Smooth muscle cell (in vitro differentiated cells): ENCODE measurements around the gene MAP2K2. TPM values are rescaled to one million over a fixed set of nuclear protein-coding genes. Genes with fewer than 3 reads are reported as not detected.

ENCODE experiments used
- DNase-seq: peaks from one replicate; lab custom pipeline; 2025; ENCODE audit not compliant: unreplicated experiment; lab: John Stamatoyannopoulos, UW
- H2AFZ ChIP-seq: fragments of 200-600 bp; sonication (generic); 2 replicates; pipeline ENCODE4 v1.6.0; 2016; ENCODE audit warnings: antibody characterized with exemption, low read depth, mild to moderate bottlenecking
- H3F3A ChIP-seq: fragments of 200-600 bp; sonication (generic); 2 replicates; pipeline ENCODE4 v1.6.0; 2017; ENCODE audit warnings: antibody characterized with exemption, low read depth
- H3K27ac ChIP-seq: fragments of 200-600 bp; sonication (generic); 2 replicates; pipeline ENCODE4 v1.5.1; 2016; ENCODE audit warnings: low read depth, mild to moderate bottlenecking
- H3K27me3 ChIP-seq: fragments of 200-600 bp; sonication (generic); 2 replicates; pipeline ENCODE4 v1.6.1; 2016; ENCODE audit warnings: low read depth, mild to moderate bottlenecking
- H3K36me3 ChIP-seq: fragments of 200-600 bp; sonication (generic); 2 replicates; pipeline ENCODE4 v1.5.1; 2016; ENCODE audit warnings: low read depth
- H3K4me1 ChIP-seq: fragments of 200-600 bp; sonication (generic); 2 replicates; pipeline ENCODE4 v1.5.1; 2016; ENCODE audit warnings: low read depth
- H3K4me2 ChIP-seq: fragments of 200-600 bp; sonication (generic); 2 replicates; pipeline ENCODE4 v1.6.0; 2016; ENCODE audit warnings: mild to moderate bottlenecking
- H3K4me3 ChIP-seq: fragments of 200-600 bp; sonication (generic); 2 replicates; pipeline ENCODE4 v1.5.1; 2016; ENCODE audit warnings: mild to moderate bottlenecking
- H3K79me2 ChIP-seq: fragments of 200-600 bp; sonication (generic); 2 replicates; pipeline ENCODE4 v1.6.0; 2016; ENCODE audit warnings: low read depth, mild to moderate bottlenecking
- H3K9ac ChIP-seq: fragments of 200-600 bp; sonication (generic); 2 replicates; pipeline ENCODE4 v1.6.0; 2016; ENCODE audit warnings: low read depth
- H3K9me3 ChIP-seq: fragments of 200-600 bp; sonication (generic); replicated peaks from 2 replicates; pipeline ENCODE4 v1.5.1; 2016; ENCODE audit warnings: low read depth
- H4K20me1 ChIP-seq: fragments of 200-600 bp; sonication (generic); 2 replicates; pipeline ENCODE4 v1.6.0; 2016; ENCODE audit warnings: low read depth
- CTCF ChIP-seq: fragments of 200-600 bp; sonication (generic); IDR thresholded peaks from 2 replicates; pipeline ENCODE4 v1.5.1; 2017; ENCODE audit warnings: borderline replicate concordance, mild to moderate bottlenecking, antibody characterized with exemption; ENCODE audit not compliant: insufficient read depth, poor library complexity, severe bottlenecking
- WGBS: methylation state at CpG from one replicate; pipeline ENCODE4 v1.1.7; 2016; ENCODE audit warnings: low lambda C conversion rate; 5-methylcytosine and 5-hydroxymethylcytosine counted together
- polyA plus RNA-seq: library from polyadenylated mRNA; unstranded; fragments of >200 nt; fragmentation: Nextera tagmentation; extraction: Ambion mirVana; gene quantifications from 2 replicates; pipeline ENCODE4 v1.2.1, GENCODE V29; 2016
- total RNA-seq: library from RNA; depleted of rRNA; stranded (reverse); fragments of >200 nt; gene quantifications from 2 replicates; pipeline ENCODE4 v1.2.3, GENCODE V29; 2014

The MAP2K2 gene
- total and polyA plus RNA-seq, 2 experiments from 2014 or later: 79.1 to 193 TPM

DNA sequence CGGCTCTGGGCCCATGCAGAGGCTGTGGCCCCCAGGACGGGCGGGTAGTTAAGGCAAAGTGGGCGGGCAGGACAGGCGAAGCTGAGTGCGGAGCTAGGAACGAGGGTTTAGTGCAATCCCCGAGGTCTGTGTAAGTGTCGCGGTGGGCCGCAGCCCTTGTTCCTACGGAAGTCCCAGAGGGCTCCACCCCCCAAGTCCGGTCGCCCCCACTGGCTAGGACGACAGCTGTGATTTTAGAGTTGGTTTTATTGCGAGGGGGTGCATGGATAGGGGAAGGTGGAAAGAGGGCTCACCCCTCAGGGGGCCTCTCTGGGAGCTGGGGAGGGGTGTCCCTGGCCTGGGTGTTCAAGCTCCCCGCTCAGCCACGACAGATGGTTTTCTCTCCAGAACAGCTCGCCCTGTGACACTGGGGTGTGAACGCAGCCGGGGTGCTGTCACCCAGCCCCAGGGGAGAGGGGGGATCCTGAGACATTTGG, 78.9 kb downstream of the MAP2K2 start:
- no peaks in the 10 kb centered on the region for H3K9me3 ChIP-seq
- no peak for DNase-seq
- H3K36me3 ChIP-seq: no peaks in the 10 kb centered on the region
- no peak overlapping the region for H3K4me2 ChIP-seq
- peaks cover 95% of the 10 kb centered on the region for H4K20me1 ChIP-seq
- H2AFZ ChIP-seq: no peak overlapping the region
- no peaks in the 10 kb centered on the region for H3K4me1 ChIP-seq
- H3K27me3 ChIP-seq: no peaks in the 10 kb centered on the region
- 94% methylated on average over 21 of the region's 21 CpGs for WGBS
- no peak overlapping the region for H3K9ac ChIP-seq
- H3K79me2 ChIP-seq: peaks cover 69% of the 10 kb centered on the region
- TF ChIP-seq CTCF: no peak
- H3F3A ChIP-seq: no peaks in the 10 kb centered on the region
- no peak overlapping the region for H3K4me3 ChIP-seq
- no peak overlapping the region for H3K27ac ChIP-seq

DNA sequence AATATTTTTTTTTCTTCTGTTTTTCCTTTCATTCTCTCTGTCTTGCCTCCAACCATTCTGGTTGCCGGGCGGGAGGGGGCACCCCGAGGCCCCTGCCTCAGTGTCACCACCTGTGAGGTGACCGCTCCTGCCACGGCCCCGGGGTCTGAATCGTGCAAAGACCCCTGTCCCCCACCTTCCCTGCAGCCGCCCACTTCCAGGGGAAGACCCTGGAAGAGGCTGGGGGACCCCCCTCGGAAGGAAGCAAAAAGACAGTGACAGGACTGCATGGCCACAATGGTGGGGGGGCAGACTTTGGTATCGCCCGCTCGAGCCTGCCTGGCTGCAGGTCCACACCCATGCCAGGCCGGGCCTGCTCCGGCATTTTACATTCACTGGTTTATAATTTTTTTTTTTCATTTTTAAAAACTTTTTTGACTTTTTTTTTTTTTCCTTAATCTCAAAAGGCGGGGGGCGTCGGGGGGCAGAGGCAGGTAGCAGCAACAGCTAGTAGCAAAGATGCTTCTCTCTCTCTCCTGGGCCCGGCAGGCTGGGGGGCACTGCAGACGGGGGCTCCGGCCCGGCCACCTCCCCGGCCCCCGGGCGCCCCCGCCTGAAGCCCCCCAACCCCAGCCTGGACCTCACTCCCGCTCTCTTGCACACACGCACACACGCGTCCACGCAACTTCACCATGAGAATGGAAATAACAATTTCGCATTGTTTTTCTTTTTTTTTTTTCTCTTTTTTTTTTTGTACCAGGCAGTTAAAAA, 79.8 kb downstream of the MAP2K2 start:
- Histone ChIP-seq H3K4me3 (no peak overlapping the region), H3F3A (peaks cover 2% of the 10 kb centered on the region), H3K79me2 (peaks cover 60% of the 10 kb centered on the region), H3K27me3 (no peaks in the 10 kb centered on the region), H3K9ac (no peak overlapping the region), H3K4me1 (no peaks in the 10 kb centered on the region), H3K27ac (no peak overlapping the region), H4K20me1 (peaks cover 93% of the 10 kb centered on the region), H3K36me3 (no peaks in the 10 kb centered on the region), H3K9me3 (no peaks in the 10 kb centered on the region), H3K4me2 (no peak overlapping the region), H2AFZ (no peak overlapping the region)
- DNase-seq: no peak
- 94% methylated on average over 19 of the region's 31 CpGs for WGBS
- TF ChIP-seq CTCF: no peak

- H3K36me3 ChIP-seq: no peaks in the 10 kb centered on the region
- H4K20me1 ChIP-seq: peaks cover 92% of the 10 kb centered on the region
- peaks cover 53% of the 10 kb centered on the region for H3K79me2 ChIP-seq
- H3K4me1 ChIP-seq: no peaks in the 10 kb centered on the region
- H3K27me3 ChIP-seq: no peaks in the 10 kb centered on the region
- H3F3A ChIP-seq: peaks cover 4% of the 10 kb centered on the region
- DNase-seq: no peak
- no peak overlapping the region for H3K4me2 ChIP-seq
- no peak overlapping the region for H3K9ac ChIP-seq
- no peaks in the 10 kb centered on the region for H3K9me3 ChIP-seq
- H3K4me3 ChIP-seq: no peak overlapping the region
- no peak overlapping the region for H2AFZ ChIP-seq
- WGBS: 73% methylated on average over 2 of the region's 11 CpGs
- no peak overlapping the region for H3K27ac ChIP-seq
- TF ChIP-seq CTCF: no peak
Measured at GRCh38 chr19:4043401-4043800, 80.5 kb downstream of the MAP2K2 start.

GRCh38 chr19:4042731-4043082, 81.2 kb downstream of the MAP2K2 start:
- no peaks in the 10 kb centered on the region for H3K4me1 ChIP-seq
- 80% methylated on average over 14 of the region's 14 CpGs for WGBS
- DNase-seq: no peak
- no peak overlapping the region for H3K4me3 ChIP-seq
- no peak overlapping the region for H3K9ac ChIP-seq
- no peaks in the 10 kb centered on the region for H3K36me3 ChIP-seq
- peak overlapping the region; percentile 24 for H3K27ac ChIP-seq
- TF ChIP-seq CTCF: no peak
- no peaks in the 10 kb centered on the region for H3K9me3 ChIP-seq
- H3K4me2 ChIP-seq: no peak overlapping the region
- H2AFZ ChIP-seq: no peak overlapping the region
- peaks cover 86% of the 10 kb centered on the region for H4K20me1 ChIP-seq
- peaks cover 48% of the 10 kb centered on the region for H3K79me2 ChIP-seq
- peaks cover 4% of the 10 kb centered on the region for H3F3A ChIP-seq
- no peaks in the 10 kb centered on the region for H3K27me3 ChIP-seq
